Panc1 (cell line): ENCODE results near the gene GTSE1.

Source experiments
- POLR2AphosphoS5 ChIP-seq: IDR thresholded peaks from 2 replicates; pipeline ENCODE4 v1.6.1; 2012; ENCODE audit warnings: mild to moderate bottlenecking, low read depth, low read length, moderate library complexity
- REST ChIP-seq, 2 experiments: IDR thresholded peaks; 2 replicates each; pipeline ENCODE4 v1.6.1; 2011 to 2012; ENCODE audit warnings: low read depth in 2 of 2, control low read depth in 1 of 2, low read length in 1 of 2, mild to moderate bottlenecking in 1 of 2, moderate library complexity in 1 of 2; ENCODE audit not compliant: insufficient read depth in 1 of 2
- SIN3A ChIP-seq: IDR thresholded peaks from 2 replicates; pipeline ENCODE4 v1.6.1; 2012; ENCODE audit warnings: low read depth, mild to moderate bottlenecking, low read length, moderate library complexity, borderline replicate concordance; ENCODE audit not compliant: insufficient read depth
- TCF7L2 ChIP-seq: IDR thresholded peaks from 2 replicates; pipeline ENCODE4 v1.6.1; 2011; ENCODE audit warnings: mild to moderate bottlenecking, low read depth, low read length, inconsistent platforms
- TF ChIP-seq, protein P1 (sequence below): fragments of 450-650 bp; IDR thresholded peaks from 2 replicates; pipeline ENCODE4 v1.5.1; 2017; ENCODE audit warnings: mild to moderate bottlenecking

DNA sequence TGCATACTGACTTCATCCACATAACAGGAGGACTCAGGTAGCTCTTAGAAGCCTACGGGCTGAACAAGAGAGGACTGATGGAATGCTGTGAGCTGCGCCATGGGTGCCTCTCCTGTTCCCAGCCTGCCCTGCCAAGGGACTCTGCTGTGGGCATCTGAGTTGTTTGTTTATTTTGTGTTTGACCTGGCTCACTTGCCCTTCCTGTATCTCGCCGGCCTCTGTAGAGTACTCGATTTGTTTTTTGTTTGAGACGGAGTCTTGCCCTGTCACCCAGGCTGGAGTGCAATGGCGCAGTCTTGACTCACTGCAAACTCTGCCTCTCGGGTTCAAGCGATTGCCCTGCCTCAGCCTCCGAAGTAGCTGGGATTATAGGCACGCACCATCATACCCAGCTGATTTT lies 27.1 kb upstream of the GTSE1 start:
- TF ChIP-seq, protein P1, sequence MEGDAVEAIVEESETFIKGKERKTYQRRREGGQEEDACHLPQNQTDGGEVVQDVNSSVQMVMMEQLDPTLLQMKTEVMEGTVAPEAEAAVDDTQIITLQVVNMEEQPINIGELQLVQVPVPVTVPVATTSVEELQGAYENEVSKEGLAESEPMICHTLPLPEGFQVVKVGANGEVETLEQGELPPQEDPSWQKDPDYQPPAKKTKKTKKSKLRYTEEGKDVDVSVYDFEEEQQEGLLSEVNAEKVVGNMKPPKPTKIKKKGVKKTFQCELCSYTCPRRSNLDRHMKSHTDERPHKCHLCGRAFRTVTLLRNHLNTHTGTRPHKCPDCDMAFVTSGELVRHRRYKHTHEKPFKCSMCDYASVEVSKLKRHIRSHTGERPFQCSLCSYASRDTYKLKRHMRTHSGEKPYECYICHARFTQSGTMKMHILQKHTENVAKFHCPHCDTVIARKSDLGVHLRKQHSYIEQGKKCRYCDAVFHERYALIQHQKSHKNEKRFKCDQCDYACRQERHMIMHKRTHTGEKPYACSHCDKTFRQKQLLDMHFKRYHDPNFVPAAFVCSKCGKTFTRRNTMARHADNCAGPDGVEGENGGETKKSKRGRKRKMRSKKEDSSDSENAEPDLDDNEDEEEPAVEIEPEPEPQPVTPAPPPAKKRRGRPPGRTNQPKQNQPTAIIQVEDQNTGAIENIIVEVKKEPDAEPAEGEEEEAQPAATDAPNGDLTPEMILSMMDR = no peak
- TF ChIP-seq REST (IDR thresholded peaks at IDR 0.05; ENCODE audit: insufficient read depth in 1 of 2, low read depth in 2 of 2, low read length in 1 of 2) = no peak
- TF ChIP-seq POLR2AphosphoS5 = no peak
- TF ChIP-seq TCF7L2 = no peak
- no peak for TF ChIP-seq SIN3A
